ENCODE measurements around the gene ZDHHC7.

DNA sequence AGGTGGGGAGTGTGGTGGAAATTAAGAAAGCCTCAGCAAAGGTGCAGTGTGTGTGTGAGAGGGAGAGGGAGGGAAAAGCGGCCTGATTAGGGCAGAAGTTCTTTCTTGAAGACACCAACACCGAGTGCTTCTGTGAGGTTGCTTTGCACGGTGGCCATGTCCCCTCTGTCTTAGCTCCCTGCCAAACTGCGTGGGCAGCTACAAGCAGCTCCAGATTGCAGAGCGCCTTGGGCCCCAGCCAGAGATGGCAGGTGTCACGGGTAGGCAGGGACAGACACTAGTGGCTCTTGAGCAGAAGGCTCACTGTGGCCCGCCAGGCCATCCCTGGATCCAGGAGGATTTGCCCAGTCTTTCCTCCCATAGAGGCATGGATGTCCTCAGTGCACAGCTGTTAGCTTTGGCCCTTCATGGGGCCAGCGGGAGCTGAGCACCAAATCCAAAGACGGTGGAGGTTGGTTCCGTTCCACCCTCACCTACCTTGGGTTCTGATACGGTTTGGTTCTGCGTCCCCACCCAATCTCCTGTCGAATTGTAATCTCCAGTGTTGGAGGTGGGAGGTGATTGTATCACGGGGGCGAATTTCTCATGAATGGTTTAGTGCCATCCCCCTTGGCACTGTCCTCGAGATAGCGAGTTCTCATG, 37.7 kb upstream of the ZDHHC7 start:
- no peak for TF ChIP-seq CTCF (IDR thresholded peaks at IDR 0.05 in 2 of 3, conservative IDR thresholded peaks at IDR 0.05 in 1 of 3; ENCODE audit: borderline replicate concordance in 1 of 3, insufficient read depth in 1 of 3, low read depth in 2 of 3, low read length in 2 of 3)
- TF ChIP-seq, protein P1, sequence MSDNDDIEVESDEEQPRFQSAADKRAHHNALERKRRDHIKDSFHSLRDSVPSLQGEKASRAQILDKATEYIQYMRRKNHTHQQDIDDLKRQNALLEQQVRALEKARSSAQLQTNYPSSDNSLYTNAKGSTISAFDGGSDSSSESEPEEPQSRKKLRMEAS (IDR thresholded peaks at IDR 0.05): no peak
- TF ChIP-seq POLR2AphosphoS5 (IDR thresholded peaks at IDR 0.05; ENCODE audit: low read depth, low read length): no peak
- TF ChIP-seq CEBPB (IDR thresholded peaks at IDR 0.05; ENCODE audit: low read depth): no peak
- no peak for TF ChIP-seq REST (IDR thresholded peaks at IDR 0.05; ENCODE audit: low read depth)
- TF ChIP-seq POLR2A (IDR thresholded peaks at IDR 0.05; ENCODE audit: borderline replicate concordance, extremely low read depth, insufficient read depth, insufficient read length): no peak
- TF ChIP-seq ZBTB33 (IDR thresholded peaks at IDR 0.05; ENCODE audit: extremely low read depth, insufficient replicate concordance, low read length): no peak
- TF ChIP-seq, protein P2, sequence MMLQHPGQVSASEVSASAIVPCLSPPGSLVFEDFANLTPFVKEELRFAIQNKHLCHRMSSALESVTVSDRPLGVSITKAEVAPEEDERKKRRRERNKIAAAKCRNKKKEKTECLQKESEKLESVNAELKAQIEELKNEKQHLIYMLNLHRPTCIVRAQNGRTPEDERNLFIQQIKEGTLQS (IDR thresholded peaks at IDR 0.05): no peak
- no peak for TF ChIP-seq YY1 (IDR thresholded peaks at IDR 0.05; ENCODE audit: extremely low read depth, insufficient replicate concordance, low read depth, low read length)
- no peak for TF ChIP-seq ZFX (IDR thresholded peaks at IDR 0.05)
- no peak for TF ChIP-seq EZH2 (IDR thresholded peaks at IDR 0.05)
- TF ChIP-seq TCF7L2 (IDR thresholded peaks at IDR 0.05; ENCODE audit: borderline replicate concordance, extremely low read depth, insufficient read depth, insufficient read length): no peak
- TF ChIP-seq RAD21 (IDR thresholded peaks at IDR 0.05; ENCODE audit: low read depth): no peak
- TF ChIP-seq SIN3A (IDR thresholded peaks at IDR 0.05; ENCODE audit: low read depth): no peak
